RWPE2 (cell line): ENCODE data around the gene GUF1.

Experiments used
- ATAC-seq: fragments of 200-7000 bp; cut with Tn5 transposase; 3 replicates; pipeline ENCODE4 v1.9.1; 2021; ENCODE audit warnings: low read depth
- DNase-seq: peaks from one replicate; pipeline ENCODE4 v3.0.0-alpha.2; 2020; ENCODE audit warnings: low spot score
- H3K27ac ChIP-seq: fragments of 450-650 bp; 2 replicates; pipeline ENCODE4 v1.5.1; 2017; ENCODE audit warnings: mild to moderate bottlenecking; ENCODE audit not compliant: poor library complexity, severe bottlenecking
- H3K27me3 ChIP-seq: fragments of 250-450 bp; sonication (Bioruptor Pico); 2 replicates; pipeline ENCODE4 v1.5.1; 2021; ENCODE audit warnings: mild to moderate bottlenecking, moderate library complexity; ENCODE audit not compliant: insufficient read depth, poor library complexity, severe bottlenecking
- H3K36me3 ChIP-seq: fragments of 250-450 bp; sonication (Bioruptor Pico); 2 replicates; pipeline ENCODE4 v1.5.1; 2020; ENCODE audit warnings: low read depth, mild to moderate bottlenecking, moderate library complexity
- H3K4me1 ChIP-seq: fragments of 250-450 bp; sonication (Bioruptor Pico); 2 replicates; pipeline ENCODE4 v1.5.1; 2021; ENCODE audit warnings: mild to moderate bottlenecking, moderate library complexity; ENCODE audit not compliant: insufficient read depth, poor library complexity, severe bottlenecking
- H3K4me3 ChIP-seq: fragments of 250-450 bp; sonication (Bioruptor Pico); 2 replicates; pipeline ENCODE4 v1.5.1; 2021; ENCODE audit warnings: mild to moderate bottlenecking, moderate library complexity; ENCODE audit not compliant: severe bottlenecking
- H3K9me3 ChIP-seq: fragments of 250-450 bp; sonication (Bioruptor Pico); 2 replicates; pipeline ENCODE4 v1.5.1; 2021; ENCODE audit warnings: mild to moderate bottlenecking, moderate library complexity; ENCODE audit not compliant: severe bottlenecking
- TF ChIP-seq, protein P1 (sequence below): fragments of 450-650 bp; IDR thresholded peaks from one replicate; pipeline ENCODE4 v1.5.1; 2017; ENCODE audit warnings: mild to moderate bottlenecking, moderate library complexity; ENCODE audit not compliant: poor library complexity, severe bottlenecking

GUF1 gene

DNA sequence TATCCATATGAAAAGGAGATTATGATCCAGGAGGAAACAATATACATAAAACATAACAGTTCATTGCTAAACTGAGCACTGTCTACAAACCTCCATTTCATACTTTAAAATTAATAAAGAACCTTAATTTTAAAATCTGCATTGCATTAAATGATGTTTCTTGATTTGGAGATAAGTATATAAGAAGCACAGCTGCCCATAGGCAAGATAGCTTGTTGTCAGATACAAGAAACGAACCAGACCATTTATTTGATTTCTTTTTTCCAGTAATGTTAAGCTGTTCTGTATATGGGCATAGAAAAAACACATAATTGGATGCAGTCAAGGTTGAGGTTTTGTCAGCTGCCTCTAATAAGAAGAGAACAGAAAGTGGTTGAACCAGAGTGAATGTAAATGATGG lies 6.4 kb downstream of the GUF1 start:
- Histone ChIP-seq H3K27me3 (no peaks in the 10 kb centered on the region), H3K36me3 (peaks cover 100% of the 10 kb centered on the region), H3K4me1 (peaks cover 12% of the 10 kb centered on the region), H3K27ac (no peak overlapping the region), H3K4me3 (no peak overlapping the region), H3K9me3 (no peaks in the 10 kb centered on the region)
- no peak for ATAC-seq
- TF ChIP-seq, protein P1, sequence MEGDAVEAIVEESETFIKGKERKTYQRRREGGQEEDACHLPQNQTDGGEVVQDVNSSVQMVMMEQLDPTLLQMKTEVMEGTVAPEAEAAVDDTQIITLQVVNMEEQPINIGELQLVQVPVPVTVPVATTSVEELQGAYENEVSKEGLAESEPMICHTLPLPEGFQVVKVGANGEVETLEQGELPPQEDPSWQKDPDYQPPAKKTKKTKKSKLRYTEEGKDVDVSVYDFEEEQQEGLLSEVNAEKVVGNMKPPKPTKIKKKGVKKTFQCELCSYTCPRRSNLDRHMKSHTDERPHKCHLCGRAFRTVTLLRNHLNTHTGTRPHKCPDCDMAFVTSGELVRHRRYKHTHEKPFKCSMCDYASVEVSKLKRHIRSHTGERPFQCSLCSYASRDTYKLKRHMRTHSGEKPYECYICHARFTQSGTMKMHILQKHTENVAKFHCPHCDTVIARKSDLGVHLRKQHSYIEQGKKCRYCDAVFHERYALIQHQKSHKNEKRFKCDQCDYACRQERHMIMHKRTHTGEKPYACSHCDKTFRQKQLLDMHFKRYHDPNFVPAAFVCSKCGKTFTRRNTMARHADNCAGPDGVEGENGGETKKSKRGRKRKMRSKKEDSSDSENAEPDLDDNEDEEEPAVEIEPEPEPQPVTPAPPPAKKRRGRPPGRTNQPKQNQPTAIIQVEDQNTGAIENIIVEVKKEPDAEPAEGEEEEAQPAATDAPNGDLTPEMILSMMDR = no peak
- DNase-seq = no peak

DNA sequence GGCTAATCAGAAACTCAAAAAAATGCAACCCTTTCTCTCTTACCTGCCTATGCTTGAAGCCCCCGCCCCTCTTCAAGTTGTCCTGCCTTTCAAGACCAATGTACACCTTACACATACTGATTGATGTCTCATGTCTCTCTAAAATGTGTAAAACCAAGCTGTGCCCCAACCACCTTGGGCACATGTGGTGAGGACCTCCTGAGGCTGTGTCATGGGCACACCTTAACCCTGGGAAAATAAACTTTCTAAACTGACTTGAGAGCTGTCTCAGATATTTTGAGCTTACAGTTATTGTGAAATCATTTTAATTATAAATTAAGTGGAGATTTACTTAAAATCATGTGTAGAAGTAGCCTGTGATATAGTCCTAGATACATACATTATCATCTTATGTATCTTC lies 22.2 kb downstream of the GUF1 start:
- Histone ChIP-seq H3K27me3 (no peaks in the 10 kb centered on the region), H3K36me3 (peaks cover 97% of the 10 kb centered on the region), H3K4me1 (no peaks in the 10 kb centered on the region), H3K9me3 (no peaks in the 10 kb centered on the region), H3K27ac (no peak overlapping the region), H3K4me3 (no peak overlapping the region)
- TF ChIP-seq, protein P1 = no peak
- ATAC-seq (no peak), DNase-seq (no peak)

DNA sequence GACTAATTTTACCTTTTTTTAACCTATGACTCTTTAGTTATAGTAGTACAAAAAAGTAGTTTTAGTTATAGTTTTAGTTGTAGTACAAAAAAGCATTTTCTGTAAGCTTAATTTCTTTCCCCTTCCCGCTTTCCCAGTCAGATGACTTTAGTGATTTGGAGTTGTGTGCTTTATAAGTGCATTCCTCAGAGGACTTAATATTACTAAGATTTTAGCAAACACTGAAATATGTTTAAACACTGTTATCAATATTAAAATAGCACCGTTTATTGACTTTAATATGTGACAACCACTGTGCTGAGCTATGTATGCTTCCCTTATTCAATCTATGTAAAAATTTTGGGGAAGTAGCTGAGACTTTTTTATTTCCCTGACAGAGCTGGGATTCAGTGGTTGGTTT lies 22.8 kb downstream of the GUF1 start:
- peaks cover 96% of the 10 kb centered on the region for H3K36me3 ChIP-seq
- TF ChIP-seq, protein P1 = no peak

DNA sequence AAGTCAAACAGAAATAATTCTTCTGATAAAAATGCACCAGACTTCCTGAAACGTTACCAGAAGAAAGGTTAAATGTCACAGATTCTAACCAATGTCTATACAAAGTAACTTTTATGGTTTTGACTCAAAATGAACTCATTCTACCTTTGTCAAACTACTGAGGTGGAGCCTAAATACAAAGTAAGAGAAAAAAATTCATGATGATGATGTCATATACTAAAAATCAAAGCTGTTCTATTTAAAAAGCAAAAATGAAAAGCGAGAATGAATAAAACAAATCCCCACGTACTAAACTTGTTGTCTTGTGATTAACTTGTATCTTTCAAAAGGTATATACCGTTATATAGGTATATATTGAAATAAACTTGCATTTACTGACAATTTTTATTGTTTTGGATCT lies 26.5 kb downstream of the GUF1 start:
- no peaks in the 10 kb centered on the region for H3K9me3 ChIP-seq
- no peak for ATAC-seq
- H3K27ac ChIP-seq = no peak overlapping the region
- DNase-seq = no peak
- no peak overlapping the region for H3K4me3 ChIP-seq
- peaks cover 92% of the 10 kb centered on the region for H3K36me3 ChIP-seq
- TF ChIP-seq, protein P1 = no peak
- H3K27me3 ChIP-seq = no peaks in the 10 kb centered on the region
- H3K4me1 ChIP-seq = no peaks in the 10 kb centered on the region

More for the DNA sequence above, 22.8 kb downstream of the GUF1 start:
- H3K4me3 ChIP-seq = no peak overlapping the region
- DNase-seq (no peak), ATAC-seq (no peak)
- no peaks in the 10 kb centered on the region for H3K27me3 ChIP-seq
- H3K27ac ChIP-seq = no peak overlapping the region
- no peaks in the 10 kb centered on the region for H3K4me1 ChIP-seq
- H3K9me3 ChIP-seq = no peaks in the 10 kb centered on the region

DNA sequence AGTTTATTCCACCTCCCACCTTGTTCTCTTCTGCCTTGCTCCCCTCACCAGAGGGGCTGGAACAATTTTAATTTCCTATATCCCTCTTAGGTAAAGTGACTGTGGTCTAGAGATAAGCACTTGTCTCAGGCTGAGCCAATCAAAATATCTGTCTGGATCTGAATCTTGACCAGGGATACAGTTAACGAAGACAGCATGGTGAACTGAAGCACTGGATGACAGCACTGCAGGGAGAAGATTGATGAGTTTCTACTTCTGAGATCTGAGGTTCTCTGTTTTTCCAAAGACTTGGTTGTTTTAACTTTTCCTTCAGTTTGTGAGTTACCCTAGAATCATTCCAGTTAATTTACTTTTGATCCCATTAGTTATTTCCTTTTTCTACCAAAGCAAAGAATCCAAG lies 34.9 kb downstream of the GUF1 start:
- no peak for DNase-seq
- Histone ChIP-seq H3K36me3 (peaks cover 56% of the 10 kb centered on the region), H3K9me3 (no peaks in the 10 kb centered on the region)

More for the DNA sequence above, 34.9 kb downstream of the GUF1 start:
- H3K4me3 ChIP-seq = no peak overlapping the region
- H3K27ac ChIP-seq = no peak overlapping the region
- H3K4me1 ChIP-seq = no peaks in the 10 kb centered on the region
- no peaks in the 10 kb centered on the region for H3K27me3 ChIP-seq
- TF ChIP-seq, protein P1 = no peak
- ATAC-seq = no peak
